Central memory CD8-positive, alpha-beta T cell (primary cell): Measurements from ENCODE around the gene HSD17B10.
"Not testable (repeated sequence)": the region's sequence is repeated elsewhere in the genome, so short reads cannot be mapped to it uniquely, and the experiment has no call there.

Experiments
- ATAC-seq: fragments of 150-1000 bp; cut with Tn5 transposase; replicated peaks from 2 replicates; pipeline ENCODE4 v1.10.0; 2022; ENCODE audit warnings: mild to moderate bottlenecking, moderate FRiP score, moderate number of reproducible peaks; ENCODE audit not compliant: poor library complexity, severe bottlenecking; ENCODE audit errors: extremely low read depth
- DNase-seq, 2 donors: peaks; one replicate each; pipeline ENCODE4 v3.0.0; 2021; ENCODE audit warnings: low spot score in 2 of 2
- H3K27ac Mint-ChIP-seq: one replicate; pipeline ENCODE4 v1.8.0; 2022; ENCODE audit warnings: low read depth, mild to moderate bottlenecking, moderate library complexity, mixed read lengths
- H3K27me3 Mint-ChIP-seq: one replicate; pipeline ENCODE4 v1.8.0; 2022; ENCODE audit warnings: mixed read lengths
- H3K36me3 Mint-ChIP-seq: one replicate; pipeline ENCODE4 v1.8.0; 2022; ENCODE audit warnings: mild to moderate bottlenecking, moderate library complexity, mixed read lengths; ENCODE audit not compliant: insufficient read depth
- H3K4me1 Mint-ChIP-seq: one replicate; pipeline ENCODE4 v1.8.0; 2022; ENCODE audit warnings: mixed read lengths
- H3K4me3 Mint-ChIP-seq: one replicate; pipeline ENCODE4 v1.8.0; 2022; ENCODE audit warnings: mild to moderate bottlenecking, moderate library complexity, mixed read lengths
- H3K9me3 Mint-ChIP-seq: one replicate; pipeline ENCODE4 v1.8.0; 2022; ENCODE audit warnings: mixed read lengths

HSD17B10 gene

GRCh38 chrX:53422861-53423306 is 11.3 kb downstream of the HSD17B10 start, which contains the start of gene RIBC1:
RIBC1 (plus strand) TSS chrX:53422873; CDS start chrX:53426277, 3,404 bp downstream.
- H3K4me1 Mint-ChIP-seq = peaks cover 26% of the 10 kb centered on the region
- H3K4me3 Mint-ChIP-seq = peak within 1 kb of the TSS; percentile 92
- DNase-seq (peak in 1 of 2 donors; percentile 13), ATAC-seq (no peak)
- peaks cover 15% of the 10 kb centered on the region for H3K36me3 Mint-ChIP-seq
- no peaks in the 10 kb centered on the region for H3K9me3 Mint-ChIP-seq
- H3K27ac Mint-ChIP-seq = peak within 1 kb of the TSS; percentile 100
- no peaks in the 10 kb centered on the region for H3K27me3 Mint-ChIP-seq

DNA sequence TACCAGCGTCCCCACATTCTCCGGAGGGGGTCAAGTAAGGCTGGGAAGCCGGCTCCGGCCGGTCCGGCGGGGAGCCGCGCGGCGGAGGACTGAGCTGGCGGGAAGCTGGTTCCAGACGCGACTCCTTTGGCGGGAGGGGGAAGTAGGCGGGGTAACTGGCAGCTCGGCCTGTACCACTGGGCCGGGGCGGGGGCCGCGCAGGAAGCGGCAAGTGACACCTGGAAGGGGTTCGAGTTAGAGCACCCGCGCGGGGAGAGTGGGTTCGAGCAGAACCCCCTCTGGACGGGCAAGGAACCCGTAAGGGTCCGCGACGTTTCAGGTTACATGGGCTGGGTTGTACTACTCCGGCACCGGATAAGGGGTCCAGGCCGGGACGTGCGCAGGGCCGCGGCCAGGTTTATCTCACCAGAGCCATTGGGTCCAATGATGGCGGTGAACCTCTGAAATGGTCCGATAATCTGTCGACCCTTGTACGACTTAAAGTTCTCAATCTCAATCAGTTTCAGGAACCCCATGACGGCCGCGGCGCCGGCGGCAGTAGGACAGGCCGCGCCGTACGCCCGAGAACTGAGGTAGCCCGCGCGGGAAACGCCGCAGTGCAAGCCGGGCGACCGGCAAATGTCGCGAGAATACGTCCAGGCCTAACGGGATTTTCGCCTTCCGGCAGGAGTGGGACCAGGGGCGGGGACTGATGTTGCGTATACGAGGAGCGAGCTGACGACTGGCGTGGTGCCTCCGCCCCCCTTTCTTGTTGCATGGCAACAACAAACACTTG is 11.9 kb downstream of the HSD17B10 start, which contains the start of gene SMC1A:
TSS of gene SMC1A (minus strand) at position 569 of the 775 bp plus-strand sequence. CDS start at position 515, 54 bp downstream.
- DNase-seq (peak; percentile 84 to 95), ATAC-seq (peak; percentile 82)
- Mint-ChIP-seq H3K9me3 (no peaks in the 10 kb centered on the region), H3K4me1 (peaks cover 31% of the 10 kb centered on the region), H3K27me3 (no peaks in the 10 kb centered on the region), H3K4me3 (peak within 1 kb of the TSS; percentile 92), H3K27ac (peak within 1 kb of the TSS; percentile 100), H3K36me3 (peaks cover 19% of the 10 kb centered on the region)

GRCh38 chrX:53421772-53422085 is 12.4 kb downstream of the HSD17B10 start:
- ATAC-seq (peak; percentile 38), DNase-seq (no peak)
- Mint-ChIP-seq H3K27me3 (no peaks in the 10 kb centered on the region), H3K4me1 (peaks cover 31% of the 10 kb centered on the region), H3K4me3 (peak overlapping the region; percentile 92), H3K36me3 (peaks cover 21% of the 10 kb centered on the region), H3K9me3 (no peaks in the 10 kb centered on the region), H3K27ac (peak overlapping the region; percentile 100)

DNA sequence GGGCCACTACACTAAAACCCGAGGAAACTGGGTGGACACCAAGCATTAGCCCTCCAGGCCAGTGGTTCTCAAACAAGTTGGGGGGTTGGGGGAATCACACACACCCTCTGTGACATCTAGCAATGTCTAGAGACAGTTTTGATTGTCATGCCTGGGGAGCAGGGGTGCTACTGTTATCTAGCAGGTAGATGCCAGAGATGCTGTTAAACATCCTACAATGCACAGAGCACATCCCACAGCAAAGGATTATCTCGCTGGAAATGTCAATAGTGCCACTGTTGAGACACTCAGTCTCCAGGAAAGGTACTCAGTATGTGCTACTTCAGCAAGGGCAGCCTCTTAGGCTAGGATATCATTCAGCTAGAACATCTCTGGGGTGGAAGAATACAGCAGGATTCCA is 13.0 kb downstream of the HSD17B10 start:
- peak overlapping the region; percentile 92 for H3K4me3 Mint-ChIP-seq
- DNase-seq (no peak), ATAC-seq (no peak)
- H3K4me1 Mint-ChIP-seq = peaks cover 31% of the 10 kb centered on the region
- peak overlapping the region; percentile 100 for H3K27ac Mint-ChIP-seq
- no peaks in the 10 kb centered on the region for H3K27me3 Mint-ChIP-seq
- peaks cover 23% of the 10 kb centered on the region for H3K36me3 Mint-ChIP-seq
- no peaks in the 10 kb centered on the region for H3K9me3 Mint-ChIP-seq

DNA sequence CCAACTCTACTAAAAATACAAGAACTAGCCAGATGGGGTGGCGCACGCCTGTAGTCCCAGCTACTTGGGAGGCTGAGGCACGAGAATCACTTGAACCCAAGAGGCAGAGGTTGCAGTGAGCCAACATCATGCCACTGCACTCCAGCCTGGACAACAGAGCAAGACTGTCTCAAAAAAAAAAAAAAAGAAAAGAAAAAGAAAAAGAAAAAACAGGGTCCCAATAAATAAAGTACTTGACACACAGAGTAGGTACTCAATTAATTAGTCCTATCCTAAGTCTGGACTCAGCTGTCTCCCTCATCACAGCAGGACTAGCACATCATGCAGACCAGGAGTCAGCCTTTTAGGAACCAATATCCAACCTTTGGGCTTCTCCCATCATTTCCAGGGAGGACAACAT is 13.8 kb downstream of the HSD17B10 start:
- H3K27me3 Mint-ChIP-seq, DNase-seq, H3K27ac Mint-ChIP-seq, ATAC-seq, H3K9me3 Mint-ChIP-seq: not testable (repeated sequence)
- peaks cover 31% of the 10 kb centered on the region for H3K4me1 Mint-ChIP-seq
- peak overlapping the region; percentile 31 for H3K4me3 Mint-ChIP-seq
- H3K36me3 Mint-ChIP-seq = peaks cover 22% of the 10 kb centered on the region

DNA sequence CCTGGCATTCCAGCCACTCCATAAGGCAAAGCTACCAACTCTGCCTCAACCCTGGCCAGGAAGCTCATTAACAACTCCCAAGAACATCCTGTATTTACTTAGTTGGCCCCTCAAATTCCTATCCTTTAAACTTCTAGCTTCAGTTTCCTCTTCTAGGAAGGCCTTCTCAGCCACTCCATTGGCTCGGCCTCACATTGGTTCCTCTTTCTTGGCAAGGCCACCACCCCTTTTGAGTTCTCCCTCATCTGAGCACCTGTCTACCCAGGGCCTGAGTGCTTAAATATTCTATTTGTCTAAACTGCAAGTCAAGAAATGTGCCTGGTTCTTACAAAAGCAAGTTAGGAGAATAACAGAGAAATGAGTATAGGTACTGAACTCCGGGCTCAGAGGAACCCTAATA is 21.7 kb downstream of the HSD17B10 start:
- no peaks in the 10 kb centered on the region for H3K27me3 Mint-ChIP-seq
- peaks cover 8% of the 10 kb centered on the region for H3K4me1 Mint-ChIP-seq
- H3K27ac Mint-ChIP-seq = no peak overlapping the region
- ATAC-seq (no peak), DNase-seq (no peak)
- no peaks in the 10 kb centered on the region for H3K9me3 Mint-ChIP-seq
- H3K4me3 Mint-ChIP-seq = no peak overlapping the region
- H3K36me3 Mint-ChIP-seq = peaks cover 67% of the 10 kb centered on the region

GRCh38 chrX:53403535-53403934 is 30.6 kb downstream of the HSD17B10 start:
- Mint-ChIP-seq H3K9me3 (no peaks in the 10 kb centered on the region), H3K36me3 (peaks cover 60% of the 10 kb centered on the region), H3K4me3 (no peak overlapping the region), H3K4me1 (peaks cover 4% of the 10 kb centered on the region), H3K27me3 (no peaks in the 10 kb centered on the region), H3K27ac (no peak overlapping the region)
- DNase-seq (no peak), ATAC-seq (no peak)

- H3K27me3 Mint-ChIP-seq = no peaks in the 10 kb centered on the region
- no peak for DNase-seq
- H3K36me3 Mint-ChIP-seq = peaks cover 55% of the 10 kb centered on the region
- ATAC-seq = no peak
- H3K27ac Mint-ChIP-seq = no peak overlapping the region
- H3K4me1 Mint-ChIP-seq = peaks cover 4% of the 10 kb centered on the region
- no peak overlapping the region for H3K4me3 Mint-ChIP-seq
- no peaks in the 10 kb centered on the region for H3K9me3 Mint-ChIP-seq
Measured at GRCh38 chrX:53398216-53398615, 36.0 kb downstream of the HSD17B10 start.

DNA sequence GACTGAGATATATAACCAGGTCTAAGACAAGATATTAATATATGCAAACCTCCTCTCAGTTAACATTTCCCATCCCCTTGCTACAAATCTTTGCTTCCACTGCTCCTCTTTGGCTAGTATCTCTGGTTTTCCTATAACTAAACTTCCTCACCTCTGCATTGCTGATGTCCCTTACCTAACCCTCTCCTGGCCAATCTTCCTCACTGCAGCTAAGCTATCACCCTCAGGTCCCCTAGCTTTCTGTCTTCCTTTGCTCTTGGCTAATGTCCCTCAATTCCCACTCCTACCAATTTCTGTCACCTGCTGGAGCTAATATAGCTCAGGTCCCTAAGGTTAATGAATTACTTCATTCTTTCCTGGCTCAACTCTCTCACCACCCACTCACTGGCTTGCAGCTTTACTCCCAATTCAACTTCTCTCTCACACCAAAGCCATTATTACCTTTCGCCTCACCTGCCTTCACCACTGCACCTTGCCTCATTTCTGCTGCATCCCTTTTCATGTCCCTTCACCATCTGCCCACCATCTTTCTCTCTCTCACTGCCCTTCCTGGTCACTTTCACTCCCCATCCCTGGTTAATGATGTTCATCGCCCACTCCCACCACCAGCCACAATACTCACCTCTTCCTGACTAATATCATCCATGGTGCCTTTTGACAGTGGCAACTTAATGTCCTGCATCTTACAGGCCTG is 38.4 kb downstream of the HSD17B10 start:
- ATAC-seq = no peak
- peaks cover 2% of the 10 kb centered on the region for H3K4me1 Mint-ChIP-seq
- H3K27me3 Mint-ChIP-seq = no peaks in the 10 kb centered on the region
- H3K36me3 Mint-ChIP-seq = peaks cover 44% of the 10 kb centered on the region
- no peak for DNase-seq
- peak overlapping the region; percentile 19 for H3K27ac Mint-ChIP-seq
- no peaks in the 10 kb centered on the region for H3K9me3 Mint-ChIP-seq
- H3K4me3 Mint-ChIP-seq = no peak overlapping the region

DNA sequence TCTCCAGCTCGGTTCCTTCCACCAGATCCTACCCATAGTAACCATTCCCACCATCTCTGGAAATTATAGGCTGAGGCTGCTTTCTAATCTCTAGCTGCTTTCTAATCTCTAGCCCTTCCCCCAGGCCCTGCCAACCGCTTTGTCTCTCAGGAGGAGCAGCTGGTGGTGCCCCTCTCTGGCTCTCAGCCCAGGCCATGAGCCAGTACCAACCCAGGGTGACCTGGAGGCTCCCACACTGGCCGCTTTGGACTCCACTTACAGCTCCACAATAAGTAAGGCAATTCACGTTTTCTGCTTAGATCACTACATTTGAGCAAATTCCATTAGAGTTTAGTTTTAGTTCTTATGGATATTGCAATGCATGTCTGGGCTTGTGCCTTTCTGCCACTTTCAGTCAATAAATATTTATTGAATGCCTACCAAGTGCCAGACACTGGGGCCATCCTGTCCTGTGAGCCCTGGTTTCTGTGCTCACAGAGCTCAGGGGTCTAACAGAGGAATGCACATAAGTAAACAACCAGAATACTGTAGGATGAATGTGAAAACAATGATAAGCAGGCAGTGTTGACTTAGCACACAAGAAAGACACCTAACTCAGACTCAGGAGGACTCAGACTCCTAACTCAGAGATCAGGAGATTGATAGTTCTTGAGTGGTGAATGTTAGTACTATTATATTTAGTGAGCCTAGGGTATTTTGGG is 50.6 kb downstream of the HSD17B10 start:
- H3K36me3 Mint-ChIP-seq = peaks cover 22% of the 10 kb centered on the region
- ATAC-seq = no peak
- no peak for DNase-seq
- H3K4me3 Mint-ChIP-seq = no peak overlapping the region
- no peaks in the 10 kb centered on the region for H3K4me1 Mint-ChIP-seq
- no peaks in the 10 kb centered on the region for H3K27me3 Mint-ChIP-seq
- H3K27ac Mint-ChIP-seq = no peak overlapping the region
- H3K9me3 Mint-ChIP-seq = no peaks in the 10 kb centered on the region
